ENCODE measurements around the gene TENM3. TPM values are rescaled to one million over a fixed set of nuclear protein-coding genes. Genes with fewer than 3 reads are reported as not detected.

TENM3 gene
- total and polyA plus RNA-seq, 2 donors (not counting 3 experiments of a cell fraction or from before 2014, with no cell fraction given): 3.2 to 6.2 TPM

- ChIA-PET POLR2A (no interaction called here), CTCF (no interaction called here)
- no peak overlapping the region for H3K27ac ChIP-seq (ENCODE audit: insufficient read depth, low read depth, low read length)
- no peaks in the 10 kb centered on the region for H3K9me3 ChIP-seq (replicated peaks; ENCODE audit: control insufficient read depth, insufficient read depth, low read length)
- no peaks in the 10 kb centered on the region for H4K20me1 ChIP-seq (replicated peaks; ENCODE audit: control insufficient read depth, extremely low read depth, insufficient read depth, low read length)
- no peak overlapping the region for H3K9ac ChIP-seq (replicated peaks; ENCODE audit: extremely low read depth, insufficient read depth, low read length)
- DNase-seq (ENCODE audit: low read depth, low spot score) (no peak), FAIRE-seq (no peak)
- H3K27me3 ChIP-seq (ENCODE audit: control insufficient read depth in 2 of 2, insufficient read depth in 2 of 2, low read length in 2 of 2): no peaks in the 10 kb centered on the region
- no peak overlapping the region for H3K4me2 ChIP-seq (ENCODE audit: insufficient read depth, low read length)
- no peaks in the 10 kb centered on the region for H3K9me1 ChIP-seq (replicated peaks; ENCODE audit: control insufficient read depth, extremely low read depth, insufficient read depth, low read length)
- no peak for TF ChIP-seq FOS (IDR thresholded peaks at IDR 0.05; ENCODE audit: borderline replicate concordance, insufficient read depth, low read length)
- TF ChIP-seq MAX (IDR thresholded peaks at IDR 0.05; ENCODE audit: insufficient read depth, insufficient read length): no peak
- no peak for TF ChIP-seq JUN (IDR thresholded peaks at IDR 0.05; ENCODE audit: borderline replicate concordance, insufficient read depth, insufficient read length, low read depth)
- TF ChIP-seq, protein P1, sequence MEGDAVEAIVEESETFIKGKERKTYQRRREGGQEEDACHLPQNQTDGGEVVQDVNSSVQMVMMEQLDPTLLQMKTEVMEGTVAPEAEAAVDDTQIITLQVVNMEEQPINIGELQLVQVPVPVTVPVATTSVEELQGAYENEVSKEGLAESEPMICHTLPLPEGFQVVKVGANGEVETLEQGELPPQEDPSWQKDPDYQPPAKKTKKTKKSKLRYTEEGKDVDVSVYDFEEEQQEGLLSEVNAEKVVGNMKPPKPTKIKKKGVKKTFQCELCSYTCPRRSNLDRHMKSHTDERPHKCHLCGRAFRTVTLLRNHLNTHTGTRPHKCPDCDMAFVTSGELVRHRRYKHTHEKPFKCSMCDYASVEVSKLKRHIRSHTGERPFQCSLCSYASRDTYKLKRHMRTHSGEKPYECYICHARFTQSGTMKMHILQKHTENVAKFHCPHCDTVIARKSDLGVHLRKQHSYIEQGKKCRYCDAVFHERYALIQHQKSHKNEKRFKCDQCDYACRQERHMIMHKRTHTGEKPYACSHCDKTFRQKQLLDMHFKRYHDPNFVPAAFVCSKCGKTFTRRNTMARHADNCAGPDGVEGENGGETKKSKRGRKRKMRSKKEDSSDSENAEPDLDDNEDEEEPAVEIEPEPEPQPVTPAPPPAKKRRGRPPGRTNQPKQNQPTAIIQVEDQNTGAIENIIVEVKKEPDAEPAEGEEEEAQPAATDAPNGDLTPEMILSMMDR (IDR thresholded peaks at IDR 0.05; ENCODE audit: extremely low read depth in 1 of 2, insufficient read depth in 1 of 2, low read depth in 1 of 2, low read length in 2 of 2): no peak
- TF ChIP-seq EZH2 (IDR thresholded peaks at IDR 0.05; ENCODE audit: borderline replicate concordance, low read depth, low read length, severe bottlenecking): no peak
- TF ChIP-seq GATA2 (IDR thresholded peaks at IDR 0.05; ENCODE audit: insufficient read depth, insufficient read length, low read depth, low read length): no peak
- no peak for TF ChIP-seq POLR2AphosphoS5 (IDR thresholded peaks at IDR 0.05; ENCODE audit: insufficient read depth, low read depth, low read length)
- TF ChIP-seq POLR2A (IDR thresholded peaks at IDR 0.05; ENCODE audit: low read depth, low read length): no peak
- no peak for TF ChIP-seq MYC (IDR thresholded peaks at IDR 0.05; ENCODE audit: low read depth, low read length)
- no peaks in the 10 kb centered on the region for H3K79me2 ChIP-seq (ENCODE audit: control insufficient read depth, insufficient read depth, low read length)
- intact Hi-C loops (cut with micrococcal nuclease) (no loop called here), dilution Hi-C loops (cut with MboI; ENCODE audit: extremely low pct_ligation_motif_present, low sequenced_read_pairs) (no loop called here)
- no peak overlapping the region for H3K4me3 ChIP-seq (replicated peaks in 1 of 3; ENCODE audit: insufficient read depth in 1 of 3, low read depth in 1 of 3, low read length in 3 of 3)
- no TSS peak for BruUV-seq (replicated peaks)
- H3K36me3 ChIP-seq (ENCODE audit: control insufficient read depth in 2 of 2, extremely low read depth in 1 of 2, insufficient read depth in 2 of 2, low read length in 2 of 2): no peaks in the 10 kb centered on the region
- no peaks in the 10 kb centered on the region for H3K4me1 ChIP-seq (ENCODE audit: control insufficient read depth, extremely low read depth, insufficient read depth, low read length)
- no peak overlapping the region for H2AFZ ChIP-seq (ENCODE audit: low read depth, low read length)
Observed at GRCh38 chr4:182206916-182207315, 36.3 kb upstream of the TENM3 start.
